Putamen (tissue), 1 donor: ENCODE measurements around the gene LCE1F.

Source experiments
- DNase-seq: peaks from one replicate; pipeline ENCODE4 v3.0.0-alpha.2; 2016; ENCODE audit warnings: low spot score

LCE1F gene

DNA sequence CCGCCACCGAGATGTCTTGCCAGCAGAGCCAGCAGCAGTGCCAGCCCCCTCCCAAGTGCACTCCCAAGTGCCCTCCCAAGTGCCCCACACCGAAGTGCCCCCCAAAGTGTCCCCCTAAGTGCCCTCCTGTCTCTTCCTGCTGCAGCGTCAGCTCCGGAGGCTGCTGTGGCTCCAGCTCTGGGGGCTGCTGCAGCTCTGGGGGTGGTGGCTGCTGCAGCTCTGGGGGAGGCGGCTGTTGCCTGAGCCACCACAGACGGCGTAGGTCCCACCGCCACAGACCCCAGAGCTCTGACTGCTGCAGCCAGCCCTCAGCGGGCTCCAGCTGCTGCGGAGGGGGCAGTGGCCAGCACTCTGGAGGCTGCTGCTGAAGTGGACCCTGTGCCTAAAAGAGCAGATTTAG lies 1.4 kb downstream of the LCE1F start:
- no peak for DNase-seq

DNA sequence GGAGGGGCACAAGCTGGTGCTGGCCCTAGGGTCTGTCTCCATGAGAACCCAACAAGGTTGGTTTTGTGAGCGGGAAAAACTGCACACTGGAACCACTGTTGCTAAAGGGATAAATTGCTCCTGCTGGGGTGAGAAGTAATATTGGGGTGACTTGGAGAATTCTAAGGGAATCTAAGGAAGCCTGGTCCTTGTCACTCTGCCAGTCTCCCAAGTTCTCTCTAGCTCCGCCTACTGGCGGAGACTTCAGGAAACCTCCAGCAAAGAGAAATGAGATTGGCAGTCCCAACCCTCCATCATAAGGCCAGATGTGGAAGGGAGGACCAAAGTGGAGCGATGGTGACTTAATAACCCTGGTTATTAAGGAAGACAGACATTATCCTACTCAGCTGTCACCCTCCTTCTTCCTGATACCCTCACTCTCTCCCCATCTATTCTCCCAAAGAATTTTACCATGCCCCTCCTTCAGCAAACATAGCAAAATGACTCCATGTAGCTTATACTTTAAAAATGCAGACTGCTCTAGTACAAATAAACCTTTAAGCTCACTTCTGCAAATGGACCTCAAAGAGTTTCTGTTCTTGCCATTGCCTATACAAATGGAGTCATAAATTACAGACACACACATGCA lies 2.7 kb downstream of the LCE1F start:
- DNase-seq, result no peak

DNA sequence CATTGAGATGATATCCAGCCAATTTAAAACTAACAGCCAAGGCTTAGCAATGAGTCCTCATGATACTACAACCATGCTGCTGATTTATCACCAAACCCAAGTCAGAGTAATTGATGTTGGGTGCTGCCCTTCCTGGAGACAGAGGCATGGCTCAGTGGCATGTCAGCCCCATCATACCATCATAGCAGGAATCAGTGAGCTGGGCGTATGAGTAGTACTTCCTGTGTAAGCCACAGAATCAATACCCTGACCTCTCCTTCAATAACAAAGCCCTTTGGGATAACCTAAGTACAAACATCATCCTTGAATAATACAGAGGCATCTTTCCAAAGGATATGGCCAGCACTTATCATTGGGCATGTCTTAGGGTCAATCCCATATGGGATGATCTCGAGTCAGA lies 8.2 kb downstream of the LCE1F start:
- DNase-seq, result no peak

DNA sequence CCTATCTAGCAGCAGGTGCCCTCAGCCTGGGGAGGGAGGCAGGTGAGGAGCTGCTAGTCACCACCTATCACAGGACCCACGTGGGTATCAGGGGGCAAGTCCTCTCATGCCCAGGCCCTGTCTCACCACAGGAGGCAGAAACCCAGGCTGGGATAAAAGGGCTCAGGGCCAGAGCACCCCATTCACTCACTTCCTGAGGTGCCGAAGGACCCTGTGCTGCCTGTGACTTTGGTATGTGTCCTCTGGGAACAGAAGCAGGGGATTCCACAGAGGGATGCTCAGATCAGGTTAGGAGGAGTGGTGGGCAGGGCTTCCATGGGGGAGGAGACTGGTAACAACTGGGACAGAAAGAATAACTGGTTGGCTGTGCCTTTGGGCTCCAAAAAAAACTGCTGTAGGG lies 11.1 kb downstream of the LCE1F start, which contains the start of gene LCE1E:
Gene LCE1E, plus strand, starts transcription at position 181 of the 400 bp plus-strand sequence. CDS start 1,043 bp downstream, outside the sequence.
- no peak for DNase-seq

DNA sequence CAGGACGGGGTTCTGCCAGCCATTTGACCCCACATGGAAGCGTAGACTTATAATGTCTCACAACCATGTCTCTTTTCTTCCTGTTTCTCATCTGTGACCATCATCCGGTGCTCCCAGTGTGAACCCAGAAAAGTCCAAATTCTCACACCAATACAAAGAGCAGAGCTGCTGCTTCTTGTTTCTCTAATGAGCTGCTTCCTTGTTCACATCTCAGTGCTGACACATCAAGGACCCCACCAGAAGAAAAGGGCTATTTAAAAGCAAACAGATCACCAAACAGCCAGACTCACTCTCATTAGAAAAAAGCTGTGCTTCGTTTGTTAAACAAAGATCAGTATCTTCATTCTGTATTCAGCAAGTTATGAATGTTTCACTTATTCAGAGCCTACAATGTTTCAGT lies 20.7 kb downstream of the LCE1F start:
- no peak for DNase-seq

DNA sequence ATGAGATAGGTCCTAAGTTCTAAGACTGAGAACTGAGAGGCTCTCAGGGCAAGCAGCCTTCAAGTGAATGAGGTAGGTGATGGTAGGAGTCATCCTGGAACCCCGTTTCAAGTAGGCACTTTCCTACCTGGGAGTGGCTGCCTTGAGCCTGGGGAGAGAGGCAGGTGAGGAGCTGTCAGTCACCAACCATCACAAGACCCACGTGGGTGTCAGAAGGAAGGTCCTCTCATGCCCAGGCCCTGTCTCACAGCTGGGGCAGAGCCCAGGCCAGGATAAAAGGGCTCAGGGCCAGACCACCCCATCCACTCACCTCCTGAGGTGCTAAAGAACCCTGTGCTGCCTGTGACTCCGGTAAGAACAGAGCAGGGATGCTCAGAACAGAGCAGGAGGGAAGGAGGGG lies 21.5 kb downstream of the LCE1F start, which contains the start of gene LCE1D:
Gene LCE1D, plus strand, starts transcription at position 301 of the 400 bp plus-strand sequence. CDS start 1,074 bp downstream, outside the sequence.
- DNase-seq, result no peak

DNA sequence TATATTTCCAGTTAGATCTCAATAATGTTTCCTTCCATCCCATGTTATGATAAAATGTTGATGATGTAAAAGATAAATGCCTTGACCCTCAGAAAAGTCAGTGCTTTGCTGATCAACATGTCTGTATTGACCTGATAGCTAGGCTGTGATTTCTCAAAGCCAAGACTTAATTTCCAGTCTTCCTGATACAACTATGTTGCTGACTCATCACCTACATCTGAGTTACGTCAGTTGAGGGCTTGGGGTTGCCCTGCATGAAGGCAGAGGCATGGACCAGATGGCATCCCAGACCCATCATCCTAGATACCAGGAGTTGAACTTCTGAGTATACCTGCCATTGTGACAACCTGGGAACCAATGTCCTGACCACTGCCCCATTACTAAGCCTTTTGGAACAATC lies 26.4 kb downstream of the LCE1F start:
- no peak for DNase-seq

DNA sequence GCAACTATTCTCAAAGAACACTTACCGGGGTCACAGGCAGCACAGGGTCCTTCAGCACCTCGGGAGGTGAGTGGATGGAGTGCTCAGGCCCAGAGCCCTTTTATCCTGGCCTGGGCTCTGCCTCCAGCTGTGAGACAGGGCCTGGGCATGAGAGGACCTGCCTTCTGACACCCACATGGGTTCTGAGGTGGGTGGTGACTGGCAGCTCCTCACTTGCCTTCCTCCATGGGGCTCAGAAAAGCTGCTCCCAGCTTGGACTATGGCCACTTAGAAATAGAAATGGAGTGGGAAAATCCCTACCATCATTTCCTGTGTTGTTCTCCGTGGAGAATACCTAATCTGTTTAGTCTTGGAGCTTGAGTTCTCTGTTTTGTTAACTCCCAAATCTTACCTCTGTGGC lies 31.6 kb downstream of the LCE1F start, which contains the start of gene LCE1C:
Gene LCE1C, minus strand, starts transcription at position 76 of the 400 bp plus-strand sequence. CDS start 1,173 bp downstream, outside the sequence.
- DNase-seq, result no peak

DNA sequence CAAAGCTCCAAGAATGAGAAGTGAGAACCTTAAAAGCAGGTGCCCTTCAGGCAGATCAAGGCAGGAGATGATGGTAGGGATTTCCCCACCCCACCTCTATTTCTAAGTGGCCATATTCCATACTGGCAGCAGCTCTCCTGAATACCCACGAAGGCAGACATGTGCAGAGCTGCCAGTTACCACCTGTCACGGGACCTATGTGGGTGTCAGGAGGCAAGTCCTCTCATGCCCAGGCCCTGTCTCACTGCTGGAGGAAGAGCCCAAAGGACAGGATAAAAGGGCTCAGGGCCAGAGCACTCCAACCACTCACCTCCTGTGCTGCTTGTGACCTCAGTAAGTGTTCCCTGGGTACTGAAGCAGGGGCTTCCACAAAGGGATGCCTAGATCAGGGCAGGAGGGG lies 36.1 kb downstream of the LCE1F start:
- no peak for DNase-seq

DNA sequence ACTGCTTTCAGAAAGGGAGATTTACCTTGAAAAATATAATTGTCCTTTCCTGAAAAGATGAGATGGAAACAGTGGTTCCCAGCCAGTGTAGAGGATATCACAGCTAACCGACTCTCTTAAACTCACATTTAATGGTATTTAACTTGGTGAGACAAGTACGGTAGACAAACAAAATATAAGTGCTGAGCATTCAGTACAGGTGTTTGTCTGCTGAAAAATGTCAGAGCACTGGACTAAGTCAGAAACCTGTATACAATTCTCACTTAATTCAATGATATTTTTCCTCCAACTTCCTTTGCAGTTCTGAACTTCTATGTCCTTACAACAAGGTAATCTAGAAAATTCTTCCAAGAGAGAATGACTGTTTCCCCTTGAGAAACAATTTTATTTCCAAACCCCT lies 36.7 kb downstream of the LCE1F start, which contains the start of gene LCE1B:
Gene LCE1B, plus strand, starts transcription at position 301 of the 400 bp plus-strand sequence. CDS start 476 bp downstream, outside the sequence.
- DNase-seq, result no peak

DNA sequence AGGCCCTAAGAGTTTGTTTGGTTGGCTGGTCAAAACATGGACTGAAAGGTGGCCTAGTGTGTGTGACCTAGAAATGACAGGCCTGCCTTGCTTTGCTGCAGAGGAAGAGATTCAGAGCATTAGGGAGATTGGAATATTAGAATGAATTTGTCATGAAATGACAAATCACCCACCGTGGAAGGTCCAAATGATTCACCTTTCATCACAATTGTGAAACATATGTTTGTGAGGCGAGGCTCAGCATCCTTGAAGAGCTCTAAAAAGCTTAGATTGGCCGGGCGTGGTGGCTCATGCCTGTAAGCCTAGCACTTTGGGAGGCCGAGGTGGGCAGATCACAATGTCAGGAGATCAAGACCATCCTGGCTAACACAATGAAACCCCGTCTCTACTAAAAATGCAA lies 42.4 kb downstream of the LCE1F start:
- DNase-seq, result no peak

DNA sequence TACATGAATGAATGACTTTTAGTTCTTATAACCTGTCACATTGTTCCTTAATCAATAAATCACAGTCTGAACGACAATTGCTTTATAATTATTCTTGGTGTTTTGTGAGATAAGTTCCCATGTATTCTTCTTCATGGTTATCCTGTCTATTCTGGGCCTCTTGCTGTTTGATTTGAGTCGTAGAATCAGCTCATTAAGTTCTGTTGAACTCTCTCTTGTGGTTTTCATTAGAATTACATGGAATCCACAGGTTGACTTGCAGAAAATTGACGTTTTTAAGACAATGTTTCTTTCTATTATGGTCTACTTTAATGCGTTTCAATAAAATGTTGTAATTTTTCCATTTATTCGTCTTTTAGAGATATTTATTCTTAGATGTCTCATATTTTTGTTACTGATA lies 48.4 kb downstream of the LCE1F start:
- DNase-seq, result no peak

DNA sequence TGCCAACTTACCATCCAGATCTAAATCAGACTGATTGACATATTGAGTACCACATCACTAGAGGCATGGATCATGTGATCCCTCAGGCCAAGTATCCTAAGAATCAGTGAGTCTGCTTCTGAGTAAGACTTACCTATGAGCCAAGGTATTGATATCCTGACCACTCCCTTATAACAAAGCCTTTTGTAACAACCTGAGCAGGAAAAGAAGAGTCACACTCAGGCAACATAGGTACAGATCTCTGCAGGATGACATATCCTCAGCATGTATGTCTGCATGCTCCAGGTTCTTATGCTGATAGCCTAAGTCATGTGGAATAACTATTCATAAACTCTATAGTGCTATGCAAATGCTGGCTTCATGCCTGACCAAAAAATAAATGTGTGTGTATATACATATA lies 50.0 kb downstream of the LCE1F start:
- DNase-seq, result no peak
